RWPE1 (cell line): ENCODE results near the gene KCTD21.

Source experiments
- CTCF ChIA-PET: fragments of 350-600 bp; sonication (Branson Sonifier 250); formaldehyde crosslinking; extraction: SDS; loops from one replicate; lab custom pipeline; 2021; lab: Yijun Ruan, JAX
- POLR2A ChIA-PET: fragments of 400-600 bp; formaldehyde crosslinking; extraction: SDS; loops from one replicate; lab custom pipeline; 2020; ENCODE audit warnings: antibody characterized with exemption; ENCODE audit not compliant: low non-redundant PET; lab: Yijun Ruan, JAX
- DNase-seq: peaks from one replicate; pipeline ENCODE4 v3.0.0; 2012; ENCODE audit warnings: low spot score
- H3K27ac ChIP-seq: fragments of 450-650 bp; 2 replicates; pipeline ENCODE4 v1.5.1; 2017
- TF ChIP-seq, protein P1 (sequence below): fragments of 450-650 bp; conservative IDR thresholded peaks from 2 replicates; pipeline ENCODE4 v1.5.1; 2017; ENCODE audit warnings: low read depth, mild to moderate bottlenecking

The KCTD21 gene

DNA sequence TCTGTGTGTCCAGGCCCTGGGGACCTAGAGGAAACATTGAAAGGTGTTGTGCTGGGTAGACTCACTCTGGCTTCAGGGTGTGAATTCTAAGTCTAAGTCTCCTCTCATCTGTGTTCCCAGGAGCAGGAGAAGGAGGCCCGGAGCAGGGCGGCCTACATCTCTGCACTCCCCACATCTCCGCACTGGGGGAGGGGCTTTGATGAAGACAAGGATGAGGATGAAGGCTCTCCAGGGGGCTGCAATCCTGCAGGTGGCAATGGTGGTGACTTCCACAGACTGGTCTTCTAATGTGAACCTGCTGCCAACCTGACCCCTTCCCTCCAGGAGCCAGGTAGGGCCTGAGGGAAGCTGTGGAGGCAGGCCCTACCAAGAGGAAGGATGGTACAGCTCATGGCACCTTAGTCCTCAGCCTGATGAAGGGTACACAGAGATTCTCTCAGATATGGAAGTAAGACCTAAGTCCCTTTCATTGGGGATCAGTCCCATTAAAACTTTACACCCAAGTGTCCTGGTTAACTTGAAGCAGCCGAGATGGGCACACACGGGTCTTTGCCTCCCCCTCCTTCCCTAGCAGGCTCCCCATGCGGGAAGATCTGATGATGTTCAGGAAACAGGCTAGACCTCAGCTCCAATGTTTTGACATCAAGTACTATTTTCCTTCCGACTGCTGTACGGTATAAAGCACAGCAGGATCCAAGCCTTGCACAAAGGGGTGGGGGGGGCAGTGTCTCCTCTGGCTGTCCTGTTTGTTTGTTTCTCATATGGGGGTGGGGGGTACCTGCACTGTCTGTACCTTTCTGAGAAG lies 25.3 kb upstream of the KCTD21 start:
- no peak for DNase-seq
- POLR2A ChIA-PET: interaction anchor here (1.2 kb wide), 1 partner anchor 8 kb away, joined by 3 read pairs; no protein-coding TSS in a partner anchor
- TF ChIP-seq, protein P1, sequence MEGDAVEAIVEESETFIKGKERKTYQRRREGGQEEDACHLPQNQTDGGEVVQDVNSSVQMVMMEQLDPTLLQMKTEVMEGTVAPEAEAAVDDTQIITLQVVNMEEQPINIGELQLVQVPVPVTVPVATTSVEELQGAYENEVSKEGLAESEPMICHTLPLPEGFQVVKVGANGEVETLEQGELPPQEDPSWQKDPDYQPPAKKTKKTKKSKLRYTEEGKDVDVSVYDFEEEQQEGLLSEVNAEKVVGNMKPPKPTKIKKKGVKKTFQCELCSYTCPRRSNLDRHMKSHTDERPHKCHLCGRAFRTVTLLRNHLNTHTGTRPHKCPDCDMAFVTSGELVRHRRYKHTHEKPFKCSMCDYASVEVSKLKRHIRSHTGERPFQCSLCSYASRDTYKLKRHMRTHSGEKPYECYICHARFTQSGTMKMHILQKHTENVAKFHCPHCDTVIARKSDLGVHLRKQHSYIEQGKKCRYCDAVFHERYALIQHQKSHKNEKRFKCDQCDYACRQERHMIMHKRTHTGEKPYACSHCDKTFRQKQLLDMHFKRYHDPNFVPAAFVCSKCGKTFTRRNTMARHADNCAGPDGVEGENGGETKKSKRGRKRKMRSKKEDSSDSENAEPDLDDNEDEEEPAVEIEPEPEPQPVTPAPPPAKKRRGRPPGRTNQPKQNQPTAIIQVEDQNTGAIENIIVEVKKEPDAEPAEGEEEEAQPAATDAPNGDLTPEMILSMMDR: no peak
- H3K27ac ChIP-seq: no peak overlapping the region
- CTCF ChIA-PET: interaction anchor here (0.5 kb wide), 1 partner anchor 31 kb away, joined by 3 read pairs; no protein-coding TSS in a partner anchor

DNA sequence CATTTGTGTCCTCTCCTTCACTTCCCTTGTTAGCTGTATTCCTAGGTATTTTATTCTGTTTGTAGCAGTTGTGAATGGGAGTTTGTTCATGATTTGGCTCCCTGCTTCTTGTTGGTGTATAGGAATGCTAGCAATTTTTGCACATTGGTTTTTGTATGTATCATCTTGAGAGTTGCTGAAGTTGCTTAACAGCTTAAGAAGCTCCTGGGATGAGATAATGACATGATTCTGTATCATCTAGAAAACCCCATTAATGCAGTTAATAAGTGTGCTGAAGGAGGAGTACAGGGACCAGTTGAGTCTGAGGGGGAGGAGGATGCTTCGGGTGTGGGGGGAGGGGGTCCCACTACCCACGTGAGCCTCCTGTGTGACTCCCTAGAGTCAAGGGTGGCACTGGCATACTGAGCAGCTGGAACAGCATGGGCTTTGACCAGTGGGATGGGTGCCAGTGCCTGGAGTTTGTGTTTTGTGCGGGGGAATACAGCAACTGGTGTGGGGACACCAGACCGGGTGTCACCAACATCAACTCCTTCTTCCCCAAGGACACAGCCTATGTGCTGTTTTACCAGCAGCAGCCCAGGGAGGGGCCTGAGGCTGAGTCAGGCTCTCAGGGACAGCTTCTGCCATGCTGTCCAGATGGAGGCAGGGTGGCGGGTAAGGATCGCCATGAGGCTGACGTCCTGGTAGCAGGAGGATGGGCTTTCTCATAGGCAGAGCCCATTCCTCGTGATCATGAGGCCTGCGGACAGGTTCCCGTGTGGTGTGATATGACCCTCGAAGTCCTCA lies 24.4 kb upstream of the KCTD21 start:
- CTCF ChIA-PET: no interaction called here
- POLR2A ChIA-PET: interaction anchor here (1.2 kb wide), 1 partner anchor 9 kb away, joined by 3 read pairs; no protein-coding TSS in a partner anchor

DNA sequence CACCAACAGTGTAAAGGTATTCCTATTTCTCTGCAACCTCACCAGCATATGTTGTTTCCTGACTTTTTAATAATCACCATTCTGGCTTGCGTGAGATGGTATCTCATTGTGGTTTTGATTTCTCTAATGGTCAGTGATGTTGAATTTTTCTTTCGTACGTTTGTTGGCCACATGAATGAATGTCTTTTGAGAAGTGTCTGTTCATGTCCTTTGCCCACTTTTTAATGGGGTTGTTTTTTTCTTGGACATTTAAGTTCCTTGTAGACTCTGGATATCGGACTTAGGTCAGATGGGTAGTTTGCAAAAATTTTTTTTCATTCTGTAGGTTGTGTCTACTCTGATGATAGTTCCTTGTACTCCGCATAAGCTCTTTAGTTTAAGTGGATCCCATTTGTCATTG lies 23.1 kb upstream of the KCTD21 start:
- TF ChIP-seq, protein P1: no peak
- ChIA-PET CTCF (interaction anchor here (0.7 kb wide), 1 partner anchor 10 kb away, joined by 3 read pairs; no protein-coding TSS in a partner anchor), POLR2A (no interaction called here)
- H3K27ac ChIP-seq: no peak overlapping the region
- no peak for DNase-seq

More for the DNA sequence above, 24.4 kb upstream of the KCTD21 start:
- TF ChIP-seq, protein P1: no peak
- DNase-seq: no peak
- no peak overlapping the region for H3K27ac ChIP-seq

DNA sequence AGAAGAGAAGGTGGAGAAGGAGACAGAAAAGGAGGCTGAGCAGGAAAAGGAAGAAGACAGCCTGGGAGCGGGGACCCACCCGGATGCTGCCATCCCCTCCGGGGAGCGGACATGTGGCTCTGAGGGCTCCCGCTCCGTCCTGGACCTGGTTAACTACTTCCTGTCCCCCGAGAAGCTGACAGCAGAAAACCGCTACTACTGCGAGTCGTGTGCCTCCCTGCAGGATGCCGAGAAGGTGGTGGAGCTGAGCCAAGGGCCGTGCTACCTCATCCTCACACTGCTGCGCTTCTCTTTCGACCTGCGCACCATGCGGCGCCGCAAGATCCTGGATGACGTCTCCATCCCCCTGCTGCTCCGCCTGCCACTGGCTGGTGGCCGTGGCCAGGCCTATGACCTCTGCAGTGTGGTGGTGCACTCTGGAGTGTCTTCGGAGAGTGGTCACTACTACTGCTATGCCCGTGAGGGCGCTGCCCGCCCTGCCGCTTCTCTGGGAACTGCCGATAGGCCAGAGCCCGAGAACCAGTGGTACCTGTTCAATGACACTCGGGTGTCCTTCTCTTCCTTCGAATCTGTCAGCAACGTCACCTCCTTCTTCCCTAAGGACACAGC lies 21.7 kb upstream of the KCTD21 start:
- ChIA-PET POLR2A (no interaction called here), CTCF (no interaction called here)
- TF ChIP-seq, protein P1: no peak
- no peak for DNase-seq
- H3K27ac ChIP-seq: no peak overlapping the region

DNA sequence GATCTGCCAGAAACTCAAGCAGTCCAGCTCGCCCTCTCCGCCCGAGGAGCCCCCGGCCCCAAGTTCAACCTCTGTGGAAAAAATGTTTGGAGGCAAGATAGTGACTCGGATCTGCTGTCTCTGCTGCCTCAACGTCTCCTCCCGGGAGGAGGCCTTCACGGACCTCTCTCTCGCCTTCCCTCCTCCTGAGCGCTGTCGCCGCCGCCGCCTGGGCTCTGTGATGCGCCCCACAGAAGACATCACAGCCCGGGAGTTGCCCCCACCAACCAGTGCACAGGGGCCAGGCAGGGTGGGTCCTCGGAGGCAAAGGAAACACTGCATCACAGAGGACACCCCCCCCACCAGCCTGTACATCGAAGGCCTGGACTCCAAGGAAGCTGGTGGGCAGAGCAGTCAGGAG lies 21.1 kb upstream of the KCTD21 start:
- no peak overlapping the region for H3K27ac ChIP-seq
- POLR2A ChIA-PET: no interaction called here
- CTCF ChIA-PET: no interaction called here
- DNase-seq: no peak
- TF ChIP-seq, protein P1: no peak
